Coronary artery (tissue), 2 donors: ENCODE results near the gene ZNF879.

Source experiments
- DNase-seq: peaks from one replicate; pipeline ENCODE4 v3.0.0-alpha.2; 2017; ENCODE audit warnings: low spot score
- H3K27ac ChIP-seq, 2 donors: fragments of 200-600 bp; sonication (generic); one replicate each; pipeline ENCODE4 v1.5.1; 2016 to 2019
- H3K4me3 ChIP-seq: fragments of 200-600 bp; sonication (generic); 2 replicates; pipeline ENCODE4 v1.5.1; 2016; ENCODE audit warnings: mild to moderate bottlenecking, moderate library complexity
- TF ChIP-seq, protein P1 (sequence below): fragments of 200-600 bp; sonication (generic); IDR thresholded peaks from one replicate; pipeline ENCODE4 v1.5.1; 2019; ENCODE audit warnings: antibody characterized with exemption

ZNF879 gene

DNA sequence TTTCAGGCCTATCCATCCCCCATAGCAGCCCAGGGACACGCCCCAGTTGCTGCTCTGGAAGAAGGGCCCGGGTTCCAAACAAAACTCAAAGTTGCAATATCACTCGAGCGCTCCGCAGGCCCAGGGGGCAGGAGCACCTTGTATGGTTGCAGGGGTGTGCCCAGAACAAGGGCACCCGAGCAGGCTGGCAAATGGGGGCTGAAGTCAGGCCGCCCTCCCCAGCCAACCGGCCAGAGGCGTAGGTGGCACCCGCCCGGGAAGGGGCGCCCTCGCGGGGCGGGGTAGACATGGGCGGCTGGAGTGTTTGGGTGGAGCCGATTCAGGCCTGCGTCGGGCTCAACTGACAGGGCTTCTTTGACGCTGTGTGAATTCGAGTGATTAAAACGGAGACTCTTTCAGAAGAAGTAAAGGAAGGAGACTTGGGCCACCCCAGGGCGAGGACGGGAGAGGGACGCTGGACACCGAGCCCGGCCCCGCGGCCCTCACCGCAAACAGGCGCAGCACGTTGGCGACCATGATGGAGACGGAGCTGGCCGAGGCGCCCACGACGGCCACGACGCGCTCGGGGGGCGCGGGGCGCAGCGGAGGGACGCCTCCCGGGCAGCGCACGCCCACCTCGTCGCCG lies 29.5 kb upstream of the ZNF879 start:
- no peak for DNase-seq
- TF ChIP-seq, protein P1, sequence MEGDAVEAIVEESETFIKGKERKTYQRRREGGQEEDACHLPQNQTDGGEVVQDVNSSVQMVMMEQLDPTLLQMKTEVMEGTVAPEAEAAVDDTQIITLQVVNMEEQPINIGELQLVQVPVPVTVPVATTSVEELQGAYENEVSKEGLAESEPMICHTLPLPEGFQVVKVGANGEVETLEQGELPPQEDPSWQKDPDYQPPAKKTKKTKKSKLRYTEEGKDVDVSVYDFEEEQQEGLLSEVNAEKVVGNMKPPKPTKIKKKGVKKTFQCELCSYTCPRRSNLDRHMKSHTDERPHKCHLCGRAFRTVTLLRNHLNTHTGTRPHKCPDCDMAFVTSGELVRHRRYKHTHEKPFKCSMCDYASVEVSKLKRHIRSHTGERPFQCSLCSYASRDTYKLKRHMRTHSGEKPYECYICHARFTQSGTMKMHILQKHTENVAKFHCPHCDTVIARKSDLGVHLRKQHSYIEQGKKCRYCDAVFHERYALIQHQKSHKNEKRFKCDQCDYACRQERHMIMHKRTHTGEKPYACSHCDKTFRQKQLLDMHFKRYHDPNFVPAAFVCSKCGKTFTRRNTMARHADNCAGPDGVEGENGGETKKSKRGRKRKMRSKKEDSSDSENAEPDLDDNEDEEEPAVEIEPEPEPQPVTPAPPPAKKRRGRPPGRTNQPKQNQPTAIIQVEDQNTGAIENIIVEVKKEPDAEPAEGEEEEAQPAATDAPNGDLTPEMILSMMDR, result no peak
- Histone ChIP-seq H3K4me3 (no peak overlapping the region), H3K27ac (no peak overlapping the region)

DNA sequence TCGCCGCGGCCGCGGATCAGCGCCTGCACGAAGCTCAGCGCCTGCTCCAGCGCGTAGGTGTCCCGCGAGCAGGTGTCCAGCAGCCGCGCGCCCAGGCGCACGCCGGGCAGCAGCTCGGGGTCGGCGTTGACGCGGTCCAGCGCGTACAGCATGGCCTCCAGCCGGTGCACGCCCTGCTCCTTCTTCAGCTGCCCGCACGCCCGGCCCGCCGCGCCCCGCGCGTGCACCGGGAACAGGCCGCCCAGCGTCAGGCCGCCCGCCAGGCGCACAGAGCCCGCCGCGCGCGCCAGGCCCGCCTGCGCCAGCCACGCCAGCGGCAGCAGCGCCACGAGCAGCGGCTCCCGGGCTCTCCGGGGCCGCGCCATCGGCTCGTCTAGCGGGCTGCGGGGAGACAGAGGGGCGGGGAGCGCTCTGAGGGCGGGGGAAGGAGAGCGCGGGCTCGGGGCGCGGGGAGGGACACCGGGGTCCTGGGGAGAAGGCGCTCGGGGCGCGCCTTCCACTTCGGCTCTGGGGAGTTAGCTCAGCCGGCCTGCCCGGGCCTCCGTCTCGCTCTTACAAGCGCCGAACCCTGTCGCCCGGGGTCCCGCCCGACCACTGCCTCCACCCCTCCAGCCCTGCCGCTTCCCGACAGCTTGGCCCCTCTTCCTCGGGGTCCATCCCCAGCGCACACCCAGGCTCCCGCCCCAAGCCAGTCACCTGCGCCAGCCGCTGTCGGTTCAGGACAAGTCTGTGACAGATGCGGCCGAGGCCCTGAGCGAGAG lies 28.8 kb upstream of the ZNF879 start, which contains the start of gene GRM6:
Gene GRM6, minus strand, starts transcription at position 741 of the 761 bp plus-strand sequence. Its CDS starts 376 bp downstream, at position 365.
- no peak for DNase-seq
- Histone ChIP-seq H3K4me3 (peak within 1 kb of the TSS; percentile 17), H3K27ac (no peak within 1 kb of the TSS)
- TF ChIP-seq, protein P1, result no peak

DNA sequence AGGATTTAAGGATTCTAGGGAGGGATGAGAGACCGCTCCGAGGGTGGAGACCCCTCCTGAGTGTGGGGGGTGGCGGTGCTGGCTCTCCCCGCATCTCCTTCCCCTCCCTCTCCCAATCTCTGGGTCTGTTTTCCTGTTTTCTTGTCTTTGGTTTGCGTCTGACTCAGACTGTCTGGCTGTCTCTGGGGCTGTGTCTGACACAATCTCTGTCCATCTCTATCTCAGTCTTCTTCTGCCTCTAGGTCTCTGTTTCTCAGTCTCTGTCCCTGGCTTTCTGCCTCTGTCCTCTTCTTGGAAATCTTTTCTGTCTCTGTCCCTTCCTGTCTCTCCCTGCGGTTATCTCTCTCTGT lies 28.3 kb upstream of the ZNF879 start:
- Histone ChIP-seq H3K4me3 (no peak overlapping the region), H3K27ac (no peak overlapping the region)
- TF ChIP-seq, protein P1, result no peak
- no peak for DNase-seq

GRCh38 chr5:178996156-178996555 lies 27.4 kb upstream of the ZNF879 start:
- TF ChIP-seq, protein P1, result no peak
- DNase-seq, result no peak
- no peak overlapping the region for H3K4me3 ChIP-seq
- no peak overlapping the region for H3K27ac ChIP-seq

GRCh38 chr5:178997191-178997590 lies 26.4 kb upstream of the ZNF879 start:
- DNase-seq, result no peak
- TF ChIP-seq, protein P1, result no peak
- Histone ChIP-seq H3K27ac (no peak overlapping the region), H3K4me3 (no peak overlapping the region)

- DNase-seq, result no peak
- TF ChIP-seq, protein P1, result no peak
Observed at GRCh38 chr5:178998441-178998840, 25.2 kb upstream of the ZNF879 start.

DNA sequence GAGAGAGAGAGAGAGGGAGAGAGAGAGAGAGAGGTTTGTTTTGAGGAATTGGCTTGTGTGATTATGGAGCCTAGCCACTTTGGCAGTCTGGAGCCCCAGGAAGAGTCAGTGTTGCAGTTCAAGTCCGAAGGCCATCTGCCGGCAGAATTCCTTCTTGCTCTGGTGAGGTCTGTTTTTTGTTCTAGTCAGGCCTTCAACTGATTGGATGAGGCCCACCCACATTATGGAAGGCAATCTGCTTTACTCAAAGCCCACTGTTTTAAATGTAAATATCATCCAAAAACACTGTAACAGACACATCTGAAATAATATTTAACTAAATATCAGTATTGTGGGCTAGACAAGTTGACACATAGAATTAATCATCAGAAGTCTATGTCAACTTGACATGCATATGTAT lies 17.0 kb upstream of the ZNF879 start:
- H3K4me3 ChIP-seq, result no peak overlapping the region
- no peak for DNase-seq
- no peak overlapping the region for H3K27ac ChIP-seq
- TF ChIP-seq, protein P1, result no peak

More at GRCh38 chr5:178998441-178998840, 25.2 kb upstream of the ZNF879 start:
- H3K4me3 ChIP-seq, result no peak overlapping the region
- no peak overlapping the region for H3K27ac ChIP-seq
